ENCODE data around the gene SLC16A12.
"Not testable (repeated sequence)": the region's sequence is repeated elsewhere in the genome, so short reads cannot be mapped to it uniquely, and the experiment has no call there.

SLC16A12 gene

GRCh38 chr10:89547853-89548513, 12.6 kb upstream of the SLC16A12 start:
- DNase-seq = no peak

GRCh38 chr10:89546651-89547050, 11.3 kb upstream of the SLC16A12 start:
- DNase-seq = not testable (repeated sequence)

GRCh38 chr10:89543841-89544240, 8.4 kb upstream of the SLC16A12 start:
- no peak for DNase-seq

GRCh38 chr10:89540420-89540949, 5.1 kb upstream of the SLC16A12 start:
- DNase-seq = no peak

GRCh38 chr10:89537364-89537763, 2.0 kb upstream of the SLC16A12 start:
- no peak for DNase-seq

GRCh38 chr10:89536013-89536354, 590 bp upstream of the SLC16A12 start:
- DNase-seq = no peak

GRCh38 chr10:89534826-89535166, 598 bp downstream of the SLC16A12 start:
- no peak for DNase-seq

- DNase-seq = no peak
Observed at GRCh38 chr10:89532476-89532875, 2.9 kb downstream of the SLC16A12 start.

GRCh38 chr10:89531359-89531758, 4.0 kb downstream of the SLC16A12 start:
- no peak for DNase-seq

- DNase-seq = not testable (repeated sequence)
Observed at GRCh38 chr10:89529711-89530110, 5.7 kb downstream of the SLC16A12 start.

- no peak for DNase-seq
Observed at GRCh38 chr10:89526358-89526757, 9.0 kb downstream of the SLC16A12 start.

GRCh38 chr10:89525556-89525955, 9.8 kb downstream of the SLC16A12 start:
- DNase-seq = no peak

- DNase-seq = no peak
Observed at GRCh38 chr10:89524279-89524678, 11.1 kb downstream of the SLC16A12 start.

- DNase-seq = no peak
Observed at GRCh38 chr10:89523274-89523673, 12.1 kb downstream of the SLC16A12 start.

- no peak for DNase-seq
Observed at GRCh38 chr10:89522463-89522862, 12.9 kb downstream of the SLC16A12 start.

GRCh38 chr10:89521368-89521767, 14.0 kb downstream of the SLC16A12 start:
- no peak for DNase-seq

- no peak for DNase-seq
Observed at GRCh38 chr10:89520706-89521105, 14.7 kb downstream of the SLC16A12 start.

- no peak for DNase-seq
Observed at GRCh38 chr10:89518876-89519842, 16.2 kb downstream of the SLC16A12 start.

GRCh38 chr10:89518108-89518507, 17.3 kb downstream of the SLC16A12 start:
- DNase-seq = no peak

GRCh38 chr10:89516149-89516832, 19.1 kb downstream of the SLC16A12 start:
- no peak for DNase-seq

- no peak for DNase-seq
Observed at GRCh38 chr10:89515031-89515841, 20.2 kb downstream of the SLC16A12 start.

- DNase-seq = no peak
Observed at GRCh38 chr10:89513206-89513605, 22.2 kb downstream of the SLC16A12 start.

Measured in activated T-cell treated with anti-CD3 and anti-CD28 coated beads, Interleukin-2, amount 50 U/mL, for 48 hours (primary cell).